ENCODE data around the gene NUDCD3. TPM values are rescaled to one million over a fixed set of nuclear protein-coding genes. Genes with fewer than 3 reads are reported as not detected.

Gene NUDCD3
- 51.3 and 58.5 TPM in 2 replicates for polyA plus RNA-seq (2014; cell fraction: cytosol; rRNA removed)
- polyA plus RNA-seq (2014; cell fraction: nucleus; rRNA removed) = 20.3 and 36.3 TPM in 2 replicates

DNA sequence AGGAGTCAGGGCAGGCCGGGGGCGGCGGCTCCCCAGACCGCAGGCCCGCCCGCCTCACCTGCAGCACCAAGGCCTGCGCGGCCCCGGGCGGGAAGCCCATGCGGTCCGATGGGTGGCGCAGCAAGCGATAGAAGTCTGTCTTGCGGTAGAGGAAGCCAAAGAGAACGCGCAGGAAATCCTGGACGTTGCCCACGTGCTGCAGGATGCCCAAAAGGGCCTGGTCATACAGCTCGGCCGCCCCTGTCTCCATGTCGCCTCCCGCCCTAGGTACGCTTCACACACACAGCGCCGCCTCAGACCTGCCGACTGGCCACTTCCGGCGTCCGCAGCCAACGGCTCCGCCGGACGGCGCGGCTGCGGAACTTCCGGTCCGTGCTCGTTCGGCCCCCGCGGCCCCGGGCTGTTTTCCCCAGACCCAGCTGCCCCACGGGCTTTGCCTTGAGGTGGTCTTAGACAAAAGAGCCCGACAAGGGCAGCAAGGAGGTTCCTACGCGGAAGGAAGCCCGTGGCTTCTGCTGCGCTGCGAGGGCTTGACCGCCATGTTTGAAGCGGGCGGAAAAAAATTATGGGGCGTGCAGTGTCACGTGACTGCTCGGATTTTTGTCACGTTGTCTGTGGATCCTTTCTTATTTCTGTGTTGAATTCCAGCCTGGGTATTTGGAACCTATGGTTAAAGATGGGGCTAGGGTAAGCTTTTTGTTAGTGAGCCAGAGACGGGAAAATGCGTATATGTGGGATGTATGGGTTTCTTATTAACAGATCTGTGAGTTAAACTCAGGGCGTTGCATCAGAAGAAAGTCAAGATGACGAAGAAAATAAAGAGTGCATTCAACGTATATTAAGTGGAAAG, at the start of gene NUDCD3:
TSS of gene NUDCD3 (minus strand) at position 308 of the 850 bp plus-strand sequence. CDS start at position 250, 58 bp downstream.
- DNase-seq (ENCODE audit: low spot score) = peak; percentile 92

DNA sequence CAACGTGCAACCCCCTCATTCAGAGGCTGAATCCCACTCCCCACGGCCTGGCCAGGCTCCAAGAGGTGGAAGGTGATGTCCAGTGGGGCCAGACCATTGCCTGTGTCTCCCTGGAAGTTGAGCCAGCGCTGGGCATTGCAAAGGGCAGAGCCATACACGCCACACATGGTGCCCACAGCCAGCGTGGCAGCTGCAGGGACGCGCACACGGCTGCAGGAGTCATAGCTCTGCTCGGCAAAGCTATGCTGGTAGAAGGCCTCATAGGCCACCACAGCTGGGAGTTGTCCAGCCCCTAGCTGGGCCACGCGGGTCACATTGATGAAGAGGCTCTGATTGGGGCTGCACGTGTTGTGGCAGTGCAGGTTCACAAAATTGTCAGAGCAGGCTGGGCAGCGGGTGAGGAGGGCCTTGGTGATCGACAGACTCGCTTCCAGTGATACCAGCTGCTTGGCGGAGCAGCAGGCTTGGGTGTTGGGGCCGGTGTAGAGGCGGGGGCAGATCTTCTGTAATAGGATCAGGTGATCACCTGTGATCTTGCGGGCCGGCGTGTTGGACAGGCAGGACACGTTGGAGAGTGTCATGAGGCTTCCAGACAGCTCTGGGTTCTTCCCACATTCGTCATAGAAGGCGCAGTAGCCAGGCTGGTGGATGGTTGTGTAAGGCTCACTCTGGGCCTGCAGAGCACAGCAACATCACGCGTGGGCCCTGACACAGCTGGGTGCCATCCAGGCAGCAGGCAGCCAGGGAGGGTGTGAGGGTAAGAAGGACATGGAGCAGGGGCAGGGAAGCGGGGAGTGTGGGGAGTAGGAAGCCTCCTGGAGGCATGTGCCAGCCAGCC, 49.4 kb upstream of the NUDCD3 start:
- DNase-seq (ENCODE audit: low spot score) = no peak

DNA sequence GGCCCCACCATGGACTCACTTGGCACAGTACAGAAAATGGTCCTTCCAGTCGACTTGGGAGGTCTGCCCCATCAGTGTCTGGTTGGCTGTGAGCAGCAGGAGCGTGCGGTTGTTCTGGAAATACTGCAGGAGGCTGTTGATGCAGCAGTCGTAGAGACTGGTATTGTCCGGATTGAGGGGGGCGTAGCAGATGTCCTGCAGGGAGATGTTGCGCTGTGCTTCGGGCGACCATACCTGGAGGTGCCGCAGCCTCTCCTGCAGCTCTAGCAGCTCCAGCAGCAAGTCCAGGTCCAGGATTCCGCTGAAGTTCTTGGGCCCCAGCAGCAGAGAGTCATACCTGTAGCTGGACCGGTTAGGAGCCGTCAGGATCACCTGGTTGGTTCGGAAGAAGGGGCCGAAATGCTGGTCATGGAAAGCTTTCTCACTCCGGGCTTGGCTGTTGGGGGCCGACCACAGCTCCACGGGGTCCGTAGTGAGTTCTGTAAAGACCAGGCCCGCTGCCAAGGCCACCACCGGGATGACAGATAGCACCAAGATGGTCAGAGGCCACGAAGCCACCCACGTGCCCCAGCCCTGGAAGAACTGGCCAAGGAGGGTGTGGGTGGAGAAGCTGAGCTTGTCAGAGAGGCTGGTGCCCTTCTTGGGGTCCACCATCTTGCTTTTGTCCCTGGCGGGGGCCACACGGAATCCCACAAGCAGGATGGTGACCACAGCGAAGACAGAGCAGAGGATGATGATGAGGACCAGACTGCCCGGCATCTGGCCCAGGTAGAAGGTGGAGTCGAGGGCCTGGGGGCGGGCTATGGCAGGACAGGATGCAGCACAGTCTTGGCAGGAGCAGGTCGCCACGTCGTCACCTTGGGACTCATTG, 48.6 kb upstream of the NUDCD3 start:
- DNase-seq (ENCODE audit: low spot score) = no peak

DNA sequence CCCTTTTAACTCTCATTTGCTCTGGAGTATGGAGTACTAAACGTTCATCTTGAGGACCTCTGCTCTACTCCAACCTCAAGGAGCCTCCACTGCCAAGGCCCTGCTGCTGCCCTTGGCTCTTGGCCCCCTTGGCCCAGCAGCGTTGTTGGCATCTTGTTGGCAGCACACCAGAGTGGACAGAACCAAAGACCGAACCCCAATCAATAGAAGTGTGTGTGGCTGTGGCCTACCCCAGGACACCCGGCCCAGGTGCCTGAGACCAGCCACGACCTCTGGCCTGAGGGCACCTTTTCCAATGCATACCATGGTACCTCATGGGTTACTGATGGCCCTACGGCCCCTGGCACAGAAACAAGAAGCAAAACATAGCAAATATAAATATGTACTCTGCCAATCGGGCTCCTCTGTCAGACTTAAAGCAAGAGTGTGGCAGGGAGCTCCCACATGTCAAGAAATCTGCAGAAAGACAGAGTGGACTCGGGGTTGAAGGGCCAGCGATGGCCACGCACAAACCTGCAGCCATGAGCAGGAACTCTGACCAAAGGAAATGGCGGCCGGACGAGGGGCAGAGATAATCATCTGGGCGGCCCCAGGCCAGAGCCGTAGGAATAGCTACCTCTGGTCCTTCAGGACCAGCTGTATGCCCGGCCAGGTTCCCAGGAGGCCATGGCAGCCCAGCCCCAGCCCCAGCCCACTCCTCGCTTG, 47.8 kb upstream of the NUDCD3 start:
- DNase-seq (ENCODE audit: low spot score) = no peak

DNA sequence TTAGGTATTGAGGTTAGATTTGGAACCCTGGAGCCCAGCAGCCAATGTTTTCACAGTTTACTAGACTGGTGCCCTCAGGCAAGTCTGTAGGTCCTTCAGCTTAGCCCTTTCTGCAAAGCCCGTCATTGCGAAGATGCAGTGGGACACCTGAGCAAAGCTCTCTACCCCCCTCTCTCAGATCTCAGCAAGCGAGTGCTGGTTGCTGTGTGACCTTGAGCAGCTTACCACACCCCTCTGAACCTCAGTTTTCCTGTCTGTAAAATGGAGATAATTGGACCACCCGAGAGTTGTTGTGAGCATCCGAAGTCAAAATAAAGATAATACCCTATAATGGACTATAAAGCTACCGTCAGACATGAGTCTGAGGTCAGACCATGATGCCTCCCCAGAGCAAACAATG, 47.0 kb upstream of the NUDCD3 start:
- DNase-seq (ENCODE audit: low spot score) = no peak

DNA sequence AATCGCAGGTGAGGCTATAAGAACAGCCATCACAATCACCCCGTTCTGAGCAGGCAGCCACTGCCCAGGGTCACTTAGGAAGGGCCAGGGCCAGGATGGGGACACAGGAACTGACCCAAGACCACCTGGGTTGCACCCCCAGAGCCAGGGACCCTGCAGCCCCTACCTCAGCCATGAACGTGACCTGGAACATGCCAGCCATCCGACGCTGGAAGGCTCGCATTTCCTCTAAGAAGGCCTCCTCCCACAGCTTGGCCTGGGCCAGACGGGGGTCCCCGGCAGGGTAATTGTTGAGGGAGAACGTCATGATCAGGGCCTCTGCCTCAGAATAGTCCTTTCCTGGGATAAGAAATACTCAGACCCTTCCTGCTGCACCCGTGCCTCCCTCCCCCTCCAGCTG, 45.6 kb upstream of the NUDCD3 start:
- DNase-seq (ENCODE audit: low spot score) = no peak

DNA sequence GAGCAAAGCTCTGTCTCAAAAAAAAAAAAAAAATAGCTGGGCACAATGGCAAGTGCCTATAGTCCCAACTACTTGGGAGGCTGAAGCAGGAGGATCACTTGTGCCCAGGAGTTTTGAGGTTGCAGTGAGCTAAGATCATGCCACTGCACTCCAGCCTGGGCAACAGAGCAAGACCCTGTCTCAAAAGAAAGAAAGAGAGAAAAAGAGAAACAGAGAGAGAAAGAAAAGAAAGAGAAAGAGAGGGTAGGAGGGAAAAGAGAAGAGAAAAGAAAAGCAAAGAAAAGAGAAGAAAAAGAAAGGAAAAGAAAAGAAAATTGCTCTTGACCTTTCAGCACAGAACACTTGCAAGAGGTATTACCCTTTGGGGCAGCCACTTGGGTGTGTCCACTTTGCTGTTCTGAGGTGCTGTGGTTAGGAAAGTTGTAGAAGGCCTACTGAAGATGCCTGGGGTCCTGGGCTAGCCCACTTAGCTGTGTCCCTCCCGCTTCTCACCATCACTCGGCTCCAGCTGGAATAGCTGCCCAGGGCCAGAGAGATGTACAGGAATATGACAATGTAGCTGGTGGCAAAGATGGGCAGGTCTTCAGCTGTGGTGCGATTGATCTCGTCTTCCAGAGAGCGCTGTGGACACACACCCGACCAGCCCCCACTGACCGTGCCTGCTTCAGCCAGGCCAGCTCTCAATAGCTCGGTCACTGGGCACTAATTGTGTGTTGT, 45.0 kb upstream of the NUDCD3 start:
- no peak for DNase-seq (ENCODE audit: low spot score)

DNA sequence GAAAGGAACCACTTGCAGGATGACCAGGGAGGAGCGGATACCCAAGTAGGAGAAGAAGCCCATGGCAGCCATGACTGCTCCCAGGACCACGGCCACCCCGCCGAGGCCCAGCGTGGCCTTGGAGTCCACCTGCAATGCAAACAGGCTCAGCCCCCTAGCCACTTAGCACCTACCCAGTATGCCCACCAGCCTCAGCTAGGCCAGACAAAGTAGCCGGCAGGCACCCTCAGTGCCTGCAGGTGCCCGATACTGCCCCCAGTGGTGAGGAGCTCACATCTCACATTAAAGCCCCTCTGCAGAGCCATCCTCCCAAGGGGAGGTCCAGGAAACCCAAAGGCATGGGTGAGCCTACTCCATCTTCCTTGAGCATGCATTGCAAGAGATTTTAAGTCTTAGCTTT, 44.0 kb upstream of the NUDCD3 start:
- peak; percentile 67 for DNase-seq (ENCODE audit: low spot score)

DNA sequence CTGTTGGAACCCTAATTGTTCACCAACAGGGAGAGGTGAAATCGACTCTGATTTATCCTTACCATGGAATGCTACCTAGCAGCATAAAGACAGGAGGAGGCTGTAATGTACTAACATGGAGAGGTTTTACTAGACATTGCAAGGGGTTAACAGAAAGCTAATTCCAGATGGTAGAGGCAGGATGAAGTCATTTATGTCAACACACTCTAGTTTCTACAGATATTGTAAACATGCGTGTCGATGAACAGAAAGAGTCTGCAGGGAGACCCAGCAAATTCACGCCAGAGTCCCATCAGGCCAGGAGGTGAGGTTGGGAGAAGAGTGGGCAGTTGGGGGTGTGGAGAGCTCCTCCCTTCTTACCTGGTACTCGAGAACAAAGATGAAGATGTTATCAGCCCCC, 43.6 kb upstream of the NUDCD3 start:
- no peak for DNase-seq (ENCODE audit: low spot score)

DNA sequence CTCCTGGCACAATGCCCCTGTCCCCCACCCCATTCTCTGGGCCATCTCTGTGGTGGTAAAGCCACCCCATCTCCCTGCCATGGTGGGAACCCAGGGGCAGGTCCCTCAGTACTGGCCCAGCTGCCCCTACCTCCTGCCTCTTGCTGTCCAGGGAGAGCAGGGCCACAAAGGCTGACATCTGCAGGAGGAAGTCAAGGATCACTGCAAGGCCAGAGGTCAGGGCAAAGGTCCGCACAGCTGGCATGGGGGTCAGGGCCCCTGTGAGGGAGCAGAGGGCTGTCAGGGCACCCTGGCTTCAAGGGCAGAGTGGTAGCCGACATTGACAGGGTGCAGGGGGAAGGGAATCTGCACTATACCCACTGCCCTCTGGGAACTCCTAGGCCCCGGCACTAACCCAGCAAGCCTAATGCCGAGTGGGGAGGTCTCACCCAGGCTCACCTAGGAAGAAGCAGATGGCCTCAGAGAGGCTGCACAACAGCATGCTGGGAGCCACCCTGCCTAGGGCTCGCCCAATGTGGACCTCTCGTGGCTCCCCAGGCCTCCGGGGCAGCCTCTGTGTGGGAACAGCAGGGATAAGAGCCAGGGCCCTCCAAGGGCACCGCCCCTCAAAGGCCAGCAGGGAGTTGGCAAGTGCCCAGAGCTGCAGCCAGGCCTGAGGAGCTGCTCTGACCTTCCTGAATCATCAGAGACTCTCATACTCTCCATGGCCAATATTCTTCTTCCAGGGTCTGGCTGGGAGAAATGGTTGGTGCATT, 43.0 kb upstream of the NUDCD3 start:
- no peak for DNase-seq (ENCODE audit: low spot score)

DNA sequence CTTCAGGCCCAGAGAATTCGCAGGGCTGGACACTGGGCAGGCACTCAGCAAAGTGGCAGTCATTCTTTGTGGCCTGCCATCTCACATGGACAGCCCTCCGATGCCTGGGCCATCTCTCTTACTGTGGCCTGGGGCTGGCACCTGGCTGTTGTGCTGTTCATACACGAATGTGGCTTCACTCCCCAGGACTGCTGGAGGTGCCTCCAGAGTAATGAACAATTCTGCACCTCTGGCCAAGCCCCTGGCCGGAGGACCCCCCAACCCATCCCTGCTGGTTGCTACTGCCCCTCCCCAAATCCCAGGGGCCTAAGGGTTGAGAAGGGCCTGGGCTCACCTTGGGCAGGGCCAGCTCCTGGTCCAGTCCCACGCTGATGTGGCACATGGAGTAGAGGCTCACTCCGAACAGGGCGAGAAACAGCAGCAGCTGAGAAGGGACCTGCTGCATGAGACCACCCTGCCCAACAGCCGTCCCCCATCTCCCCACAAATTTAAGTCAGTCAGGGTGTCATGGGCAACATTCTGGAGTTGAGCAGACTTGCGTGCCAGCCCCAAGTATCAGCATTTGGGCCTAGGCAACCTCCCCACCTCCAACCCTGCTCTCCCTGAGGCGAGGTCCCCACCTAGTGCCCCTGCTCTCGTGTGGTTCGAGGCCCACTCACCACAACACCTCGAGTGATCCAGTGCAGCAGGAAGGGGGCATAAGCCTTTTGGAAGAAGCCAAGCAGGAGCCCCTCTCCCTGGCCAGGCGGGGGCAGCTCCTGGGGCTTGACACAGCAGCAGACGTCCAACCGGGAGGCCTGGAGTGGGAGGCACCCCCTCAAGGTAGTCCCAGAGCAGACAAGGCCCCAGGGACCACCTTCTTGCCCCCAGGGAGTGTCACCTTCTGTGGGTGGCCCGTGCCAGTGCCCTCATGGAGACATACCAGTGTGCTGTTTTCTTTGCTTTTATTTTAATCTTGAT, 41.2 kb upstream of the NUDCD3 start:
- no peak for DNase-seq (ENCODE audit: low spot score)

DNA sequence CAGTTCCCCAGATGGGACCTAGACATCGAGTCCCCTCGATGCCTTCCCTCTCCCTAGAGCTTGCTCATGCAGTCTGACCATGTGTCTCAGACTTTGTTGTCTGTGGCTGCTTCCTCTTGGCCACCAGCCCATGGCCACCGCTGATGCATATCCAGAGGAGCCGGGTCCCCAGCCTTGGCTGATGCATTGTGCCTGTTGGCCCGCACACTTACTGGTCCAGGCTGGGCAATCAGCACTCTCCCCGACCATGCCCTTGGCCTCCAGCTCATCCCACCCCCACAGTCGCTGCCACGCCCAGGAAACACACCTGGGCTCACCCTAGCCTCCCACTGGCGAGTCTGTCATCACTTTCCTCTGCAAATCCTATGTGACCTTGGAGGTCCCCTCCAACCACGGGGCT, 40.5 kb upstream of the NUDCD3 start:
- no peak for DNase-seq (ENCODE audit: low spot score)

DNA sequence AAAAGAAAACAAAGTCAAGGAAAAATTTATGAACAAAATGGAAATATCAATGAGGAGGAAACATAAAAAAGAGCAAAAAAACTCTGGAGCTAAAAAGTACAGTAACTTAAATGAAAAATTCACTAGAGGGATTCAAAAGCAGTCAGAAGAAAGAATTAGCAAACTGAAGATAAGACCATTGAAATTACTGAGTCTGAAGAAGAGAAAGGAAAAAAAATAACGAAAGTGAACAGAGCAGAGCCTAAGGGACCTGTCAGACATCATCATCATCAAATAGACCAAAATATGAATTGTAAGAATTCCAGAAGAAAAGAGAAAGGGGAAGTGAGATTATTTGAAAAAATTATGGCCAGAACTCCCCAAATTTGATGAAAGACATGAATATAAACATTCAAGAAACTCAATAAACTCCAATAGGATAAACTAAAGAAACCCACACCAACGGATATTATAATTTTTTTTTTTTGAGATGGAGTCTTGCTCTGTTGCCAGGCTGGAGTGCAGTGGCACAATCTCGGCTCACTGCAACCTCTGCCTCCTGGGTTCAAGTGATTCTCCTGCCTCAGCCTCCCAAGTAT, 34.4 kb upstream of the NUDCD3 start:
- no peak for DNase-seq (ENCODE audit: low spot score)

DNA sequence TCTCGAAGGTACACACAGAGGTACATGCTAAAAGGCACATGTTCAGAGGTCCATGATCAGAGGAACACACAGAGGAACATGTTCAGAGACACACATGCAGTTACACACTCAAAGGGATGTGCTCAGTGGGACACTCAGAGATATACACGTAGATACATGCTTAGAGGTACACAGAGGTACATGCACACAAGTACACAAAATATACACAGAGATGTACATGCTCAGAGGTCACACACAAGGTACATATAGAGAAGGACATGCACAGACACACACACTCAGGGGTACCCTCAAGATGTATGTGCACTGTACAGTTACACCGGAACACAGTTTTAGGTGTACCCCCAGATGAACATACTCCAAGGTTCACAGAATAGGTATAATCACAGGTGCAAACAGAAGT, 31.9 kb upstream of the NUDCD3 start:
- no peak for DNase-seq (ENCODE audit: low spot score)

DNA sequence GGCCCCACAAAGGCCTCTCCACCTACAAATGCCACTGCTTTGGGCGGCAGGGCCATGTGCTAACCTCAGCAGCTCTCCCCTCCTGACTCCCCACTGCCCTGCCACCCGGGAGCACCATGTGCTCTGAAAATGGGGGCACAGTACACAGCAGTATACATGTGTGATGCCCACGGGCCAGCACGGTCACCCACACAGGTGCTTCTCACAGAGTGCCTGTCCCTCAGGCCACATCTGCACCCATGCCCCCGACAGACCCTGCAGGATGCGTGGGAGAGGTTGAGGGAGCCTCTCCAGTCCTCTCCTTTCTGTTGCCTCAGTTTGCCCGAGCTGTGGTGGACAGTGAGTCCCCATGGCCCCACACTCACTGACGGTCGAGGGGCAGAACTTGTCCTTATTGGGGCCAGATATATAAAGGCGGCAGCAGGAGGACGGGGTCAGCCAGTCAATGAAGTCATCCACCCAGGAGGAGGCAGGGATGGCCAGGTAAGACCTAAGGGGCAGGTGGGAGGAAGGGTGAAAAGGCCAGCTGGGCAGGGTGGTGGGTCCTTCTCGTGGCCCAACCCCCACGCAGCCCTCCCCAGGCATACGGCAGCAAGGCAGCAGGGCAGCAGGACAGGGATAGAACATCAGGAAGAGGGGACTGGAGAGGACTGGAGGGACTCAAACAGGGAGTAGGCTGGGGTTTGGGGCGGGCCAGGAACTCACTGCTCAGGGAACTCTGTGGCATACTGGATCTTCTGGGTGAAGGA, 31.1 kb upstream of the NUDCD3 start:
- no peak for DNase-seq (ENCODE audit: low spot score)

DNA sequence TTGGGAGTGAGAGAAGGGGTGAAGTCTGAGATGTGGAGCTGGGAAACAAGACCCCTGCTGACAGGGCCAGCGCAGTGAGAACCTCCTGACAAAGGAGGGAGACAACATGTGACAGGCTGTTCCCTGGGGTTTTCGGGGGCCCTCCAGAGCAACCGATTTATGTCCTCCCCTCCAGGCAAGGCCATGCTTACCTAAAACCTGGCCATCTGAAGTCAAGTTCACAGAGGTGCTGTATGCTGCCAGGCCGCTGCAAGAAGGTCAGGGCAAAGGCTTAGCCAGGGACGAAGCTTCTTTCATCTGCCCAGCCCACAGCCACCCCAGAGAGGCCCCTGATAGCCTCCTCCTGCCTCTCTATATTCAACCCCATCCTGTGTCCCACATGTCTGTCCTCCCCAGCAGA, 30.1 kb upstream of the NUDCD3 start:
- no peak for DNase-seq (ENCODE audit: low spot score)

DNA sequence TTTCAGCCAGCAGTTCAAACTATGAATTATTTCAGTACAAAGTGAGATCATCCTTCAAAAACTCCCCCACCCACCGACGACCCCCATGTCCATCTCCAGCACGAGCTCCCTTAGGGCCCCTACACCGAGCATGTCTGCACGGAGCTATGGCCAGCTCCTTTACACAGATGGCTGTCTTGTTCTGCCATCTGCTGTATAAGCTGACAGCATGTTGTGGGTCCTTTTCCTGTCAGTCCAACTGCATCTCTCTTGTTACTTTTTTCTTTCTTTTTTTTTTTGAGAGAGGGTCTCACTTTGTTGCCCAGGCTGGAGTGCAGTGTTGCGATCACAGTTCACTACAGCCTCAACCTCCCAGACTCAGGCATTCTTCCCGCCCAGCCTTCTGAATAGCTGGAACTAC, 29.1 kb upstream of the NUDCD3 start:
- DNase-seq (ENCODE audit: low spot score) = no peak

Measured in SK-N-DZ (cell line).